GM12878 (cell line): Measurements from ENCODE around the gene ZNF816.

Experiments used
- BCL11A ChIP-seq: IDR thresholded peaks from 2 replicates; pipeline ENCODE4 v1.6.1; 2011; ENCODE audit warnings: low read depth, low read length
- FOS ChIP-seq: IDR thresholded peaks from 3 replicates; pipeline ENCODE4 v1.6.1; 2011; ENCODE audit warnings: borderline replicate concordance; ENCODE audit not compliant: insufficient read length; ENCODE audit errors: extremely low read depth
- FOXM1 ChIP-seq: IDR thresholded peaks from 2 replicates; pipeline ENCODE4 v1.6.1; 2012; ENCODE audit warnings: low read depth, mild to moderate bottlenecking, inconsistent platforms, low read length, moderate library complexity
- MYC ChIP-seq: IDR thresholded peaks from 2 replicates; pipeline ENCODE4 v1.6.1; 2011; ENCODE audit warnings: mild to moderate bottlenecking, low read length, moderate library complexity, inconsistent platforms; ENCODE audit not compliant: insufficient read depth, insufficient replicate concordance, insufficient read length, severe bottlenecking
- POLR2A ChIP-seq: IDR thresholded peaks from 2 replicates; pipeline ENCODE4 v1.6.1; 2011; ENCODE audit warnings: low read depth, mild to moderate bottlenecking, low read length
- SRF ChIP-seq, 2 experiments: IDR thresholded peaks; 2 replicates each; pipeline ENCODE4 v1.6.1; 2011; ENCODE audit warnings: low read depth in 2 of 2, low read length in 2 of 2, mild to moderate bottlenecking in 1 of 2, moderate library complexity in 1 of 2
- TF ChIP-seq, protein P1 (sequence below), 3 experiments: IDR thresholded peaks in 2 of 3; conservative IDR thresholded peaks in 1 of 3; 2 replicates each; pipeline ENCODE4 v1.5.1; 2011; ENCODE audit warnings: low read depth in 3 of 3, low read length in 3 of 3, mild to moderate bottlenecking in 3 of 3, control low read depth in 2 of 3, moderate library complexity in 2 of 3, inconsistent platforms in 1 of 3, mixed read lengths in 1 of 3; ENCODE audit not compliant: control insufficient read depth in 2 of 3, insufficient read depth in 1 of 3; ENCODE audit errors: extremely low read depth in 1 of 3

DNA sequence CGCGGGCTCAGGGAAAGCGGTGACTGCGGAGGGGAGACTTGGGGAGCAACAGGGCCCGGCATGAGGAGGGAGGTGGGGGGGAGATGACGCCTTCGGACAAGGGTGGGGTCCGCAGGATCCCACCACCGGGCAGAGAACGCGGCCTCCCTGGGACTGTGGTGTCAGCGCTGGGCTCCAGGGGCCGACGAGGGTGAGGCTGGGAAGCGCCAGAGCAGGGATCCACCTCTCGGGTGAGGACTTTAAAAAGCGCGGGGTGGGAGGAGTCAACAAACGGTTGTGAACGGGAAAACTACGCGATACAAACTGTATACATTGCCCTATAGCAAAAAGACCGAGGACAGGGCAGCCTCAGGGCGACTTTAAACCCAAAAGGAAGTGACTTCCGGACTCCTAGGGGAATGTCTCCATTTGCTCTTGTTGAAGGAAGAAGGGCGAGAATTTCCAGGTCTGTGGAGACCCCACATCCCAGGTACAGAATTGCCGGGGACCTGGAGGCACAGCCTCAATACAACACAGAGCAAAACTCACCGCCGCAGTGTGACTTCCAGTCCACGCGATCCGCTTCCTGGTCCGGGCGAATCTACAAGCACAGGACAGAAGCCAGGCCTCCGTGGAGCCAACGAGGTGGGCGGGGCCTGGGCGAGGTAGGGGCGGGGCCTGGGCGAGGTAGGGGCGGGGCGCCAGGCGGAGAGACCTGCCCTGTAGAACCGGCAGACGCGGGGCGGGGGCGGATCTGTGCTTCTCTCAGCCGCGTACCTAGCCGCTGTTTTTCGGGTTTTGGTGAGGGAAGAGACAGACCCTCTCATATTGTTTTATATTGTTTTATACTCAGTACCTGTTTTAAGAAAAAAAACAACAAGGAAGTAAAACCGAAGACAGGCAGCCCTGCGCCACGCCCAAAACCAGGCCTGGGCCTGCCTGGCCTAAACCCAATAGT, 39.6 kb downstream of the ZNF816 start, which contains the start of gene ZNF888:
- TF ChIP-seq SRF (IDR thresholded peaks at IDR 0.05; ENCODE audit: low read depth in 2 of 2, low read length in 2 of 2), result peak; percentile 73 to 95
- no peak for TF ChIP-seq FOS
- TF ChIP-seq, protein P1, sequence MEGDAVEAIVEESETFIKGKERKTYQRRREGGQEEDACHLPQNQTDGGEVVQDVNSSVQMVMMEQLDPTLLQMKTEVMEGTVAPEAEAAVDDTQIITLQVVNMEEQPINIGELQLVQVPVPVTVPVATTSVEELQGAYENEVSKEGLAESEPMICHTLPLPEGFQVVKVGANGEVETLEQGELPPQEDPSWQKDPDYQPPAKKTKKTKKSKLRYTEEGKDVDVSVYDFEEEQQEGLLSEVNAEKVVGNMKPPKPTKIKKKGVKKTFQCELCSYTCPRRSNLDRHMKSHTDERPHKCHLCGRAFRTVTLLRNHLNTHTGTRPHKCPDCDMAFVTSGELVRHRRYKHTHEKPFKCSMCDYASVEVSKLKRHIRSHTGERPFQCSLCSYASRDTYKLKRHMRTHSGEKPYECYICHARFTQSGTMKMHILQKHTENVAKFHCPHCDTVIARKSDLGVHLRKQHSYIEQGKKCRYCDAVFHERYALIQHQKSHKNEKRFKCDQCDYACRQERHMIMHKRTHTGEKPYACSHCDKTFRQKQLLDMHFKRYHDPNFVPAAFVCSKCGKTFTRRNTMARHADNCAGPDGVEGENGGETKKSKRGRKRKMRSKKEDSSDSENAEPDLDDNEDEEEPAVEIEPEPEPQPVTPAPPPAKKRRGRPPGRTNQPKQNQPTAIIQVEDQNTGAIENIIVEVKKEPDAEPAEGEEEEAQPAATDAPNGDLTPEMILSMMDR (IDR thresholded peaks at IDR 0.05 in 2 of 3, conservative IDR thresholded peaks at IDR 0.05 in 1 of 3; ENCODE audit: control insufficient read depth in 2 of 3, extremely low read depth in 1 of 3, insufficient read depth in 1 of 3, low read depth in 3 of 3, low read length in 3 of 3), result no peak
- TF ChIP-seq POLR2A, result peak; percentile 84
- no peak for TF ChIP-seq FOXM1
- no peak for TF ChIP-seq MYC
- no peak for TF ChIP-seq BCL11A
